NCI-H1092 treated with DMSO at 0.1 percent for 48 hours (cell line): ENCODE measurements around the gene PREP.
A peak's percentile ranks its signal among the peaks of the same experiment; 100 is the strongest.
"Not testable (repeated sequence)": the region's sequence is repeated elsewhere in the genome, so short reads cannot be mapped to it uniquely, and the experiment has no call there.

Experiments
- DNase-seq: peaks from one replicate; lab custom pipeline; 2025; lab: John Stamatoyannopoulos, UW

PREP gene

DNA sequence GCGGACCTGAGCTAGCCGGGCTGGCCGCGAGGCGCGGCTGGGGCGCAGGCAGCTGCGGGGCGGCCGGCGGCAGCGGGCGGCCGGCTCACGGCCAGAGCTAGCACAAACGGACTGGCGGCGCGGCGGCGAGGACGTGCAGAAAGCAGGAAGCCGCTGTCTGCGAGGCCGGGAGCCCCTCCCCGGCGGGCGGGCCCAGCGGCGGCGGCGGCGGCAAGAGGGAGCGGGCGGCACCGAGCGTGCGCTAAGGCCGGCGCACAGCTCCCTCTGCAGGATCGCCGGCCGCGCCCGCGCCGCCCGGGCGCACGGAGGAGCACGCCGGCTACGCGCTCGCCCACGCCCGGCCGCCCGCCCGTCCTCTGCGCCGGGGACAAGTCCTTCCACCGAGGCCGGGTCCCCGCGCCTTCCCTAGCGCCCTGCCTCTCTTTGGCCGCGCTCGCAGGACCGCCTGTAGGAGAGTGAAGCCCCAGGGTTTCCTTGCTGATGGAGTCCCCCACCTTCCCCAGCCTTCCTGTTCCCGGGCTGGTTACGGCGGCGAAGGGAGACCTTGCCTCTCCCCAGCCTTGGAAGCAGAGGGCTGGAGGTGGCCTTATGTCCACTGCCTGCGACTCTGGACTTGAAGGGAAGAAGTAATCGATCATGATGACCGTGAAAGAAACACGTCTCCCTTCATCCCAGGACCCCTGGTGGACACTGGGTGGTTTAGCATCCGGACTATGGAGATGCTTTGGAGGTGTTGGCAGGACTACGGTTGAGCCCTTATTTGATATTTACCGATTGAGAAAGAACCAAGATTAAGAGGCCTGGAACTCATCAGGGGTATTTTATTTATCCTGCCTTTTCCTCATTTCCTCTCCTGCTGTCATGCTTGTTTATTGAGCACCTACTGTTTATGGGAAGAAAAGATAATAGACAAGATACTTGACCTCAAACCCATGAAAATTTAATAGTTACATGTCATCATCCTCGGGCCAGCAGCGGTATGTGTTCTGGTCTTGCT is at the start of gene PREP:
Gene PREP, minus strand, starts transcription at position 144 of the 997 bp plus-strand sequence. CDS start 191 bp downstream, outside the sequence.
- DNase-seq = peak; percentile 72

DNA sequence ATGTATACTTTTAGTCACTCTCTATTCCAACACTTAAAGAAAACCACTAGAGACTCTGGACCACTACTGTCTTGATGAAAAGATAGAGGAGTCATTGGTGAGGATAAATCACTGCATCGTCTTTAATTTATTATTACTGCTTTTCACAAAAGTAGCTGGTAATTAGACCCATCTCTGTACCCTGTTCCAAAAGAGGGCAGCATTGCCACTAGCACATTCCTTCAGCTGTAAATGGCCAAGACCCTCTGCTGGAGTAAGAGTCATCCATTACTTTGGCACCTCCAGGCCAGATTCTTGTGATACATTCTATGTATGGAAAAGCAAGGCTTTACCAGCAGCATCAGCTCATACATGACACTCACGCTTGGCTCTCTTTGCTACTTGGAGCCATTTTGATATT is 49.5 kb upstream of the PREP start:
- no peak for DNase-seq

DNA sequence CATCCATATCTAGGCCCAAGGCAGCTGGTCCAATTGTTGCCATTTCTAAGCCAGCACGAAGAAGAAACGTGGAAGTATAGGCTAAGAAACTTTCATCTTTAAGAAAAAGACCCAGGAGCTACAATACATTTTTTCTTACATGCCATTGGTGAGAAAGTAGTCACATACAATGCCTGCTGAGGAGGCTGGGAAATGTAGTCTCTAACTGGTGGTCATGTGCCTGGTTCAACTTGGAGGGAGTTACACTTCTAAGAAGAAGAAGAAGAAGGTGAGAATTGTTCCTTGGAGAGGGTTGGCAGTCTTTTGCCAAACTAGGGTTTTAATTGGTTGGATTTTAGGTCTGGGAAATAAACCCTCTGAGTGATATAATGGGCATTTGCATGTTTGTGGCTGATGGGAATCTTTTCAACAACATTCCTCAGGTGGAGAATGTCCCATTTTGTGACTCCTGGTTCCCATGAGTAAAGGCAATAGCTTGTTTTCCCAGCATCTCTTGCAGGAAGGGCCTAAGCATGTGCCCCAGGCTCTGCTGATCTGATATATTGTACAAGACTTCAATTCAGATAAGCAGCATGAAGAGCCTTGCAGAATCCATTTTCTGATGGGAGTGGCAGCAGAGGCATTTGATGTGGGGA is 47.0 kb upstream of the PREP start:
- no peak for DNase-seq

DNA sequence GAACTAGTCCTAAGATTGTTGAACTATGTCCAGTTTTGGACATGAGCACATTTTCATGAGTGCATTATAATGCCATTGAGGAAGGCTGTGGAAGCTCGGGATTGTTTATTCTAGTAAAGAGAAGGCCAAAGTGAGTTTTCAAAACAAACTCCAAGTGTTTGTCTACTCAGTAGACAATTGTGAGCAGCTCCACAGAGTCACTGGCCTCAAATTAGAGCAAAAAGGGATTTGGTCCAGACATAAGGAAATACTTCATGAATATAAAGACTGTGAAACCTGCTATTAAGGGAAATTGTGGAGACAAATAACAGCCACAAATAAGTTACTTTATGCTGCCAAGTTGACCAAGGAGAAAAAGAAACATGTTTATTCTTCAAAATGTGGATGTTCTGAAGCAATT is 42.6 kb upstream of the PREP start:
- no peak for DNase-seq

DNA sequence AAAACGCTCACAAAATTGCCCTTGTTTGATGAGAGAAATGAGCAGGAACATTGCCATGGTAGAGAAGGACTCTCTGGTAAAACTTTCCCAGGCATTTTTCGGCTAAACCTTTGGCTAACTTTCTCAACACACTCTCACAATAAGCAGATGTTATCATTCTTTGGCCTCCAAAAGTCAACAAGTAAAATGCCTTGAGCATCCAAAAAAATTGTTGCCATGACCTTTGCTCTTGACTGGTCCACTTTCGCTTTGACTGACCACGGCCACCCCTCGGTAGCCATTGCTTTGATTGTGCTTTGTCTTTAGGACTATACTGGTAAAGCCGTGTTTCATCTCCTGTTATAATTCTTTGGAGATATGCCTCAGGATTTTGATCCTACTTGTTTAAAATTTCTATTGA is 41.1 kb upstream of the PREP start:
- no peak for DNase-seq

DNA sequence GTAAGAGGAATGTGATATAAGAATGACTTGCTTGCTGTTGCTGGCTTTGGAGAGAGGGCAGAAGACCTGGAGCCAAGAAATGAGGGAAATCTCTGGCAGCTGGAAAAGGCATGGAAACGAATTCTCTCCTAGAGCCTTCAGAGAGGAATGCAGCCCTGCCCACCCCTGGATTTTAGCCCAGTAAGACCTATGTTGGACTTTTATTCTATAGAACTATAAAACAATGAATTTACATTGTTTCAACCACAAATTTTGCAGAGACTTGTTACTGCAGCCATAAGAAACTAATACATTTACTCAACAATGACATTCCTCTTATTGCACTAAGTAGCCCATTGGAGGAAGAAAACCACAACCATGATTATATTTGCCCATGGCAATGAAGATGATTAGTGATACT is 39.5 kb upstream of the PREP start:
- DNase-seq = no peak

DNA sequence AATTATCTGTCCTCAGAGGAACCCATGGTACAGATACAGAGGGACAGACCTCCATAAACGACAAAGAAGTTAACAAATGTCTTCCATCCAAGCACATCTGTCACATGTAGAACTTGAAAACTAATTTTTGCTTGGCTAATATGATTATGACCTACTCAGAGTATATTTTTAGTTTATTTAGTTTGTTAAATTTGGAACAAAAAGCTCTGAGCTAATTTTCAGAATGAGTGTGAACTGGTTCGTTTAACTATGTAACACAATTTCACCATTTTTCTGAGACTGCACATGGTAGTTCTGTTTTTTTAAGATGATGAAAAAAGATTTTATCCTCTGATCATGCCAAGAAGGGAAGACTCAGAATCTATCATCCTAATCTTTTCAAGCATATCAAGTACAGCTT is 34.4 kb upstream of the PREP start:
- no peak for DNase-seq

DNA sequence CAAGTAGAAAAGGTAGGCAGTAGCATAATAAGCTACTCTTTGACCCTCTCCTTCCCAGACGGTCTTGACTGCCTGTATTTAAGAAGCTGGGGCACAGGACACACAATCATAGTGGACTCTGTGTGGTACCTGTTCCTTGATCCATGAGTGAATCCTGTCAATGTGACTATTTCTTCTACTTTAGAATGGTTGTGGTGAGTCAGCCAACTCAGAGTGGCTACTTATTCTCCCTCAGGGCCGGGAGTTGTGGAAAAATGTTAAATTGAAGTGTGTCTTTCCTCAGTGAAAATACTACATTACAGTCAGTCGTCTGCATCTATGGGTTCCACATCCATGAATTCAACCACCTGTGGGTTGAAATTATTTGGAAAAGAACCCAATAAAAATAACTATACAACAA is 30.8 kb upstream of the PREP start:
- no peak for DNase-seq

DNA sequence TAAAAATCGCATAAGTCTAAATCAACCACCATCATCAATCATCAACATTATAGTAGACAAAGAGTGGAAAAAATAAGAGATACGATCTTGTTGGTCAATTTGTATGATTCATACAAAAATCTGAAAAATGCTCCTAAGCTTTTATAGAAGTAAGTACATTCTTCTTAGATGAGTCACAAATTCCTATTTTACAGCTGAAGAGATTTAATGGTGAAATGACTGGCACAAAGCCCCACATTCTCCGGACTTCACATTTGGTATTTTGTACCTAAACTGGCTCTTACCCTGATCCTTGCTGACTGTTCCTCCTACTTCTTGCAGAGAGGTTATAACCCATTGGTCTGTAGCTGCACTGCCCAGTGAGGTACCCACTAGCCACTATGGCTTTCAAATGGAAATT is 29.9 kb upstream of the PREP start:
- DNase-seq = no peak

DNA sequence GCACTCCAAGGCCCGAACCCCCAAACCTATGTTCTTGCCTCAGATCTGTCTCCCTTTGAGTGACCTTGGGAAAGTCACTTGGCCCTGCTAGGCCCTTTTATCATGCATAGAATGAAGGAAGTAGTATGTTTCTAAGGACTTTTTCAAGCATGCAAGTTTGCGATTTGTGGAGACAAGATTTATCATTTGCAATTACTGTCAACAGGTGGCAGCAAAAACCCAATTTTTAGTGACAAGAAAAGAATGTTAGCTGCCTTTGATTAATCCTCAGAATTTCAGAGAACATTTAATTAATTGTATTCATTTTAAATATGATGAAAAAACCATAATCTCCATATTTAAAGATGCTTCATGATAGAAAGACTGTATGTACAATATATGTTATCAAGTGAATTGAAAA is 28.3 kb upstream of the PREP start:
- DNase-seq = peak; percentile 2

DNA sequence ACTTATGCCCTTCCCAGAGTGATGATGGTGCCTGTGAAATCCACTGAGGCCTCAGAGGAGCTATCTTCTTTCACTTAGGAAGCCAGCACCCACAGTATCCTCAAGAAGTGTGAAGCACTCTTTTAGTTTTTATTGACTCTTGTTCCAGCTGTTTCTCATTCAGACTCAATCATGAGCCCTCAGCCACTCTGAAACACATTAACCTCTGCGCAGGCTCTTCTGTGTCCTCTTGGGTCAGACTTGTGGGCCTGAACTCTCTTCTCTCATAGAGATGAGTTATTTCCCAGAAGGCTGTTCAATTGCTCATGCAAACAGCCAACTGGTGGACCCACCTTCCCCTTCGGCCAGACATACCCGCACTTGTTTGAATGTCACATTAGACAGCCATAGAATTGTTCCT is 27.8 kb upstream of the PREP start:
- DNase-seq = no peak

DNA sequence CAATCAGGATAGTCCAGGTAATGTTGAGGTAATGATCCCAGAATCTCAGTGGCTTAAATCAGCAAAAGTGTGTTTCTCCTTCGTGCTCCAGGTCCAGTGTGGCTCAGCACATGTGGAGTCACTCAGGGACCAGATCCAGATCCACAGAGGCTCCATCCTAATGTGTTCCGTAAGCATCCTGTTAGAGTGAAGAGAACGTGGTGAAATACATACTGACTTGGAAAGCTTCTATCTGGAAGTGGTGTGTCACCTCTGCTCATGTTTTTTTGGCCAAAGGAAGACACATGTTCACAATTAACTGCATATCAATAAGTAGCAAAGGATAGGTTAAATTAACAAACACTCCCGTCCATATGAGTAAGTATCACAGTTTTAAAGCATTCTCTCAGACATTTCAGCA is 26.8 kb upstream of the PREP start:
- no peak for DNase-seq

DNA sequence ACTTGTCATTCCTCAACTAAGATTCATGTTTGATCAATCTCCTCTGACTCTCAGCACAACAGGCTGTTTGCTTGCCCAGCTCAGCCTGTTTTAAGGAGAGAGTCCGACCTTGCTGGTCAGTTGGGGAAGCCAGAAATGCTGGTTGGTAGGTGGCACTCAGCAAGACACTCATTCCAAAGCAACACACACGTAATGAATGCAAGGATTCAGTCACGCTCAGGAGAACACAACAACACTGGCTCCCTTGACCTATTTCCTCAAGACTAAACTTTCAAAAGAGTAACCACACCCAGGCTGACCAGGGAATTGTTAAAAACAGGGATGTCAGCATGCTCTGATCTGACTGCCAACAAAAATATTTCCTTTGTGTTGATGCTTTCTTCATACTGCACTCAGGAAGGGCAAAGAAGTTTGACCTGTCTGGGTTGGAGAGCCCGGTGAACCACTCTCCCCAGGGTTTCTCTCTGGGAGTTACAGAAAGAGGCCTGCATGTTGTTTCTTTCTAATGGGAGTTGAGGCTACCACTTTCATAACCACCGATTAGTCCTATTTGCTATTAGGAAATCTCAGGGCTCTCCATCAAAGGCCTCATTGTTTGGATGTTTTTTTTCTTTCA is 25.6 kb upstream of the PREP start:
- no peak for DNase-seq

DNA sequence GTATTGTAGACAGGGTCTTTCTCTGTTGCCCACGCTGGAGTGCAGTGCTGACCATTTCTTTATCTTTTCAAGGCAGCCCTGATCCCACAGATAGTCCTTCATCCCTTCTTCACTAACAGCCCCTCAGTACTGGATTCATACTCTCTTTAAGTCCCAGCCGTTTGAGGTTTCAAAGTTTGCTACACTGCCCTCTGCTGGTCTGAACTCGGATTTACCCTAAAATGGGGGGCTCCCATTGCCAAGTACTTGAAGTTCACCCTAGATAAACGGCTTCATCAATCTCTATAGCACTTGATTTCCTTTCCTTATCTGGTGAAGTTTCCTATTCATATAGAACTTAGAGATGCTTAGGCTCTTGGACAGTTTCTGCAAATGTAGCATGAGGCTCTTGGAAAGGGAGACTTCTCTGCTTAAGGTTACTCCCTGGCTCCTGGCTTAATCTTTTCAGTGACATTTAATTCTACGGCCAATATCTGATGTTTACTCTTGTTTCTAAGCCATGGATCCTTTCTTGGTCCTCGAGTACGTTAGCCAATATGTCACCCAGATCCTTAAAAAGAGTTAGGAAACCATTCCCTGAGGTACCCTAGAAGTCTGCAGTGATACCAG is 21.4 kb upstream of the PREP start:
- DNase-seq = peak; percentile 42

DNA sequence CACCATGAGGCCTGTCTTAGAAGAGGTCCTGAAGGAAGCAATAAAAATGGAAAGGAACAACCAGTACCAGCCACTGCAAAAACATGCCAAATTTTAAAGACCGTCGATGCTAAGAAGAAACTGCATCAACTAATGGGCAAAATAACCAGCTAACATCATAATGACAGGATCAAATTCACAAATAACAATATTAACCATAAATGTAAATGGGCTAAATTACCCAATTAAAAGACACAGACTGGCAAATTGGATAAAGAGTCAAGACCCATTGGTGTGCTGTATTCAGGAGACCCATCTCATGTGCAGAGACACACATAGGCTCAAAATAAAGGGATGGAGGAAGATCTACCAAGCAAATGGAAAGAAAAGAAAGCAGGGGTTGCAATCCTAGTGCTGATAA is 14.1 kb upstream of the PREP start:
- not testable (repeated sequence) for DNase-seq

DNA sequence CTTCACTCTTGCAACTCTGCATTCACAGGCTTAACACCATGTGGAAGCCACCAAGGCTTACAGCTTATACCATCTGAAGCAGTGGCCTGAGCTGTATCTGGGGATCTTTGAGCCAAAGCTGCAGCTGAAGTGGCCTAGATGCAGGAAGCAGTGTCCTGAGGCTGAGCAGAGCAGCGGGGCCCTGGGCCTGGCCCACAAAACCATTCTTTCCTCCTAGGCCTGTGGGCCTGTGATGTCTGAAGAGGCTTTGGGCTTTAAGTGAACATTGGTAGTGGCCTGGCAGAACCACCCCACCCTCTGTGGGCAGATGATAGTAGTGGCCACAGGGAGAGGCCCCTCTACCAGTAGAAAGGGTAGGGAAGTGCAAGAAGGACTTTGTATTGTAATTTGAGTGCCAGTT is 6.9 kb upstream of the PREP start:
- DNase-seq = no peak

DNA sequence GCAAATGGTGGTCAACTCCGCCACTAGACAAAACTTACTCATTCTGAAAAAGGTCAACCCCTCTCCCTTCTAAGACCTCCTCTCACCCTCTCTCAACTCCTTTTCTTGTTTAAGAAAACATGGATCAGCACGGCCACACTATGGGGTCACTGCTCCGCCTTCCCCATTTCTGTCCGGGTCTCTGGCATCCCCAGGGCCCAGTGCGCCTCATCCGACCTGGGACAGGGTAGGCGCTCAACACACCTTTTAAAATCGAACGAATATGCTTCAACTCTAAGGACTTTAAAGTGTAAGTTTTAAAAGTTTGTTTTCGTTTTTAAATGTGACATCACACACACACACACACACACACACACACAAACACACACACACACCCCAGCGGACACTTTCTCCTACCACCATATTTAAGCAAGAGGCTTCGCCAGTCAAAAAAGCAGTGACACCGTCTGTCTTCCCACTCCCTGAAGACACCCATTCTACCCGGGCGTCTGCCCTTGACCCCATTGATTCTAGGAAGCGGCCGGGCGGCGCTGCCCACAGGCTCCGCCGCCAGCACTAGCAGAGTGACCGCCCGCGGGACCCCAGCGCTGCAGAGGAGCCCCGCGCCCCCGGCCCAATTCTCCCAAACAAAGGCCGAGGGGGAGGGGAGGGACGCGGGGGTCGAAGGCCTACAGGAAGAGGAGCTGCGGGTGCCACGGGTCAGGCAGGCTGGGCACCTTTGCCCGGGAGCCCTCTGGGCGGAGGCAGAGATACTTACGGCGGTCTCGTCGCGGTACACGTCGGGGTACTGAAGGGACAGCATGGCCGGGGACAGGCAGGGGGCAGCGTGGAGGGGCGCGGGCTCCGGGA is 568 bp downstream of the PREP start:
- no peak for DNase-seq

DNA sequence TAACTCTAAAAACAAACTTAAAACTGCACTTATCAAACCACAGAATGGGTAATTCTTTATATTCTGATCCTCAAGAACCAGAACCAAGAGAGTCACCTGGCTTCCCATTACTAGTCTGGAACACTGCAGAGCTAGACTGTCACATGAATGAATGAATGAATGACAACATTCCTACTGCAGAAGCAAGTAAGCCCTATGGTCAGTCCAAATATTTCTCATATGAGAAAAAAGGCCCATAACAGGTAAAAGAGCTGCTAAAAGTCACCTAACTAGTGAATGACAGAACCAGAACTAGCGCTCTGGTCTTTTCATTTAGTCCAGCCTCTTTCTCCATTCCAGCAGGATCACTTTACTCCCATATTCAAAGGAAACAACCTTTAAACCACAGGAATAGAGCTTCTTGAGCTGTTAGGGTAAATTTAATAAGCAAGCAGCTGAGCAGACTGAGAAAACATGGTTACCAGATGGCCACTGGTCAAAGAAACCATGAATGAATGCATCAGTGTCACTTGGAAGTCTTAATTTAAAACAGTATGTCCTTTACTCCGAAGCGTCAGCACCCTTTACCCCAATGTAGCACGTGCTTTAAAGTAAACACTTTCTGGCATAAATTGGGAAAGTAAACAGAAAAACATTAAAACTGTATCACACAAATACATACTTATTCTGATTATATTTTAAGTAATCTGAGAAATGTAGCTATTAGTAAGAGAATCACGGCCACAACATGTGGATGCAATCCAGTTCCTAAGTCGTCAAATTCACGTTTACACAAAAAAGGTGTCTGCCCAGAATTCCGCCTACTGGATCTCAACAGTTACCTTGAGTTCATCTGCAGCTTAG is 1.4 kb downstream of the PREP start:
- no peak for DNase-seq

DNA sequence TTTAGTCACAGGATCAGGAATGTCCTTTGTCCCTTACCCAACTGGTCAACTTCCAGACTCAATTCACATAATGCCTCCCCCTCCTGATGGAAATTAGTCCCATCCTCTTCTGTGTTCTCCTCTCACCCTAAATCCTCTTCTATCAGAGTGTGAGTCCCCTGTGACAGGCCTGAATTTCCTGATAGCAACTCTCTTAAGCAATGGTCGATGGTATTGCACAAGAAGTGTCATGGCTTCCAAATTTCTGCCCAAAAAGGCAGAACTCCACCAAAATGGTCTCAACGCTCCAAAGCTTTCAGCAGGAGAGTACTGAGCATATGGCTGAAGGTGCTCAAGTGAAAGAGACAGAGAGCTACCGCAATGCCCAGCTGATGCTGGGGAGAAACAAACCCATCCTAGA is 2.4 kb downstream of the PREP start:
- no peak for DNase-seq

DNA sequence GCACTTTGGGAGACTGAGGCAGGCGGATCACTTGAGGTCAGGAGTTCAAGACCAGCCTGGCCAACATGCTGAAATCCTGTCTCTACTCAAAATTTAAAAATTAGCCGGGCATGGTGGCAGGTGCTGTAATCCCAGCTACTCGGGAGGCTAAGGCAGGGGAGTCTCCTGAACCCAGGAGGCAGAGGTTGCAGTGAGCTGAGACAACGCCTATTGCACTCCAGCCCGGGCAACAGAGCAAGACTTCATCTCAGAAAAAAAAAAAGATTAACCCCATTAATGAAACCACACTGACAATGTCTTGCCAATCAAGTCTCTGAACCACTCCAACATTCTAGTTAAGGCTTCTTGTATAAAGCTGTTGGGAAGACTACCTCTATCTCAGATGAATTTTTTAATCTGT is 4.0 kb downstream of the PREP start:
- no peak for DNase-seq

DNA sequence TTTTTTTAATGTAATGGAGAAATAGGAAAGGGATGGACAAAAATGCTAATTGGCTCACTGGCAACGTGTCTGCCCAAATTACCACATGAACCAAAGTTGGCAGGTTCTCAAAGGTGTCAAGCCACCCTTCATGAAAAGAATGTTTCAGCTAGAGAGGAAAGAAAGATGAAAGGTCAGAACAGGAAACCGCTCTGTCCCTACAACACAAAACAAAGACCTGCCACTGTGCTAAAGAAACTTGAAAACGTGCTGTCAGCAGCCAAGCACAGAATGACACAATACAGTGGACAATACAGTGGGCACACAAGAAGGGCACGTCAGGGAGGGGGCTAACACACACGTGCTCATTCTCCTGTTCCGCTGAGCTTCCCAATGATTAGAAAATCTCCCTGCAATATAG is 4.9 kb downstream of the PREP start:
- DNase-seq = no peak
